GM12801 (cell line): Measurements from ENCODE around the gene TRAF3IP3.

ENCODE experiments used
- TF ChIP-seq, protein P1 (sequence below): IDR thresholded peaks from one replicate; pipeline ENCODE4 v1.5.1; 2011; ENCODE audit warnings: control low read depth; ENCODE audit not compliant: insufficient read length; ENCODE audit errors: extremely low read depth

TRAF3IP3 gene

DNA sequence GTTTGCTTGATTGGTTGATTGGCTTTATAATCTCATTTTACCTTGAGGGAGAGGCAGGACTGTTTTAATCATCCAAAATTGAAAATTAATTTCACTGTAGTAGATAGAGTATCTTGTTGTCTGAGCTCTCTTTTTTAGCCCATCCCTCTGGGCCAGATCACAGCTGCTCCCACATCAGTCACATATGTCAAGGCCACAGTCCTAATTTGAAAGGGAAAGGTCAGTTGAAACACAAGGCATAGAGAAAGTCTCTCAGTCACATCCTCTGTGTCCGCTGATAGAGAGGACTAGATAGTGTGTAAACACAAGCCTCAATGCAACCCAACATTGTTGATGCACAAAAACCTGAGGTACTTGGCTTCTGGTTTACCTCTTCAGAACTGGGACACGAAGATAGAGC, 21.7 kb downstream of the TRAF3IP3 start:
- TF ChIP-seq, protein P1, sequence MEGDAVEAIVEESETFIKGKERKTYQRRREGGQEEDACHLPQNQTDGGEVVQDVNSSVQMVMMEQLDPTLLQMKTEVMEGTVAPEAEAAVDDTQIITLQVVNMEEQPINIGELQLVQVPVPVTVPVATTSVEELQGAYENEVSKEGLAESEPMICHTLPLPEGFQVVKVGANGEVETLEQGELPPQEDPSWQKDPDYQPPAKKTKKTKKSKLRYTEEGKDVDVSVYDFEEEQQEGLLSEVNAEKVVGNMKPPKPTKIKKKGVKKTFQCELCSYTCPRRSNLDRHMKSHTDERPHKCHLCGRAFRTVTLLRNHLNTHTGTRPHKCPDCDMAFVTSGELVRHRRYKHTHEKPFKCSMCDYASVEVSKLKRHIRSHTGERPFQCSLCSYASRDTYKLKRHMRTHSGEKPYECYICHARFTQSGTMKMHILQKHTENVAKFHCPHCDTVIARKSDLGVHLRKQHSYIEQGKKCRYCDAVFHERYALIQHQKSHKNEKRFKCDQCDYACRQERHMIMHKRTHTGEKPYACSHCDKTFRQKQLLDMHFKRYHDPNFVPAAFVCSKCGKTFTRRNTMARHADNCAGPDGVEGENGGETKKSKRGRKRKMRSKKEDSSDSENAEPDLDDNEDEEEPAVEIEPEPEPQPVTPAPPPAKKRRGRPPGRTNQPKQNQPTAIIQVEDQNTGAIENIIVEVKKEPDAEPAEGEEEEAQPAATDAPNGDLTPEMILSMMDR = no peak

DNA sequence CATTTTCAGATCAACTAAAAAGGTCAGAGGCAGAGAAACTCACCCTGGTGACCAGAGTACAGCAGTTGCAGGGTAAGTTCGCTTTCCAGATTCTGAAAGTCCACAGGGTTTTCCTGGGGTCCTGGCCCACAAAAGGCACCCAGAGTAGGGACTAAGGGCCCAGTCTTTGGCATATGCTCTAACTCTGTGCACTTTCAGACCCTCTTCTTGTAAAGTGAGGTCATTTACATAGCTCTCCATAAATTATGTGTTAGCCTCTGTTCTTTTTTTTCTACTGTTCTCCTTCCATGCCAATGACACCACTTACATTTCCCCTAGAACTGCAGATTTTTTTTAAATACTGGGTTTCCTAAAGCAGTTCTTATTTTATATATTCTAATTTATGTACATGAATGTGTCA, 22.2 kb downstream of the TRAF3IP3 start:
- TF ChIP-seq, protein P1 = no peak

DNA sequence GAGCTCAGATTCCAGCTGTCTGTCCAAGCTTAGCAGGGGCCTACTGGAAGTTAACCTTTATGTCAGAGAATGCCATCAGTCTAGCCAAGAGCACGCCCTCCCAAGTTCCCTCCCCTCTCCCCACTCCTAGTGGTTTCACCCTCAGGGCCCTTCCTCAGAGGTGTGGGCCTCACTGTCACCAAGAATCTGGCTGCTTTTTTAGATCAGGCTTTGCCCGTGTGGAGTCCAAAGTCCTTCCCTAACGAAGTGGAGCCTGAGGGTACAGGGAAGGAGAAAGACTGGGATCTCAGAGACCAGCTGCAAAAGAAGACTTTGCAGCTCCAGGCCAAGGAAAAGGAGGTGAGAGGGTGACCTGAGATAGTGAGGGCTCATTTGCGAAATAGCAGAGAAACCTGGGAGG, 24.4 kb downstream of the TRAF3IP3 start:
- TF ChIP-seq, protein P1 = no peak

DNA sequence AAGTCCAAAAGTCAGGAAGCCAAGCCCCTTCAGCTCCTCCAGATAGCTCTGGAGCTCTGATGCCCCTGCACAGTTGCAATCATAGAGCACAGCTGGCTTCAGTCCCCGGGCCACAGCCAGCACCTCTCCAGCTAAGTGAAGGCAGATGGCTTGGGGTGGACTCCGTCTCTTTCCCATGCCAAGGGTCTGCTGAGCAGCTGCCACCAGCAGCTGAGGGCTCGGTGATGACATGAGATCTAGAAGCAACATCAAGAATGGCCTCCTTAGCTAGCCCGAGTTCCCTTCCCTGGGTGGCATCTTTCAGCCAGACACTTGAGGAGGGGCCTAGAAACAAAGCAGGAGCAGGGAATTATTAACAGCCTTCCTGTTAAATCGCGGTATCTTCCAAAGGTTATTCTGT, 27.5 kb downstream of the TRAF3IP3 start:
- TF ChIP-seq, protein P1 = no peak

DNA sequence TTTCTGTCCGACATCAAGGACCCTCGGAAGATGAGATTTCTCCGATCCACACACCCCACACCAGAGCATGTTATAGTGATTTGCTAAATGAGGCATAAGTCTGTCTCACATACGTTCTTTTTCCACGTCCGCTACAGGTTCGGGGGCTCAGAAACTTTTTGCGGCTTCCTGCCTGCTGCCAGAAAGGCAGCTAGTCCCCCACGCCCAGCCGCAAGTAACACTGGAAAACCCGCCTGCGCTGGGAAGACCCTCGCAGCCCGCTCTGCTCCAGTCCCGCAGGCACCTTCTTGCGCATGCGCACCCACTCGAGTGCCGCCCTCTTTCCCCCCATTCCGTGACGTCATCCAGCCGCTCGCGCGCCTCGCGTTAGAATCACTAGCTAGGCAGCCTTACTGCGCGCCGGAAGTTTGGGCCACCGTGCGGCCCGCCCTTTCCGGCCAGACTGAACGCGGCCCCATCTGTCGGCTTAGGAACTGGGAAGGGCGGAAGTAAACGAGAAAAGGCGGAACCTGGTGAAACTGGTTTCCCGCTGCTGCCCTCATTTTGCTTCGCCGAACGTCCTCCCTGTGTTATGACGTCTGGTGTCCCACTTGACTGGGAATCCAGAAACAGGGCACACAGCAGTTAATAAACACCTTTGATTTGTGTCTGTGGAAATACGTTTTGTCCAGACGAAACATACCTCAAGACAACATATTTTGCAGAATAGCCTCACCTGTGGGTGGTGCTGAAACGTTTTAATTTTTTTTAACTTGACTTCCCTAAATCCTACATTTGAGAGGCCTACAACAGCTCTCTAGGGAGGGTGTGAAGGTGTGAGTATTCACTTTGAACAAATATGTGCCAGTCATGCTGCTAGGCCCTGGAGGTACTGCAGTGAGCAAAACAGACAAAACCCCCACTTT, 28.7 kb downstream of the TRAF3IP3 start, which contains the start of gene C1orf74:
Gene C1orf74, minus strand, starts transcription at position 295 of the 905 bp plus-strand sequence. CDS start 925 bp downstream, outside the sequence.
- TF ChIP-seq, protein P1 = no peak

DNA sequence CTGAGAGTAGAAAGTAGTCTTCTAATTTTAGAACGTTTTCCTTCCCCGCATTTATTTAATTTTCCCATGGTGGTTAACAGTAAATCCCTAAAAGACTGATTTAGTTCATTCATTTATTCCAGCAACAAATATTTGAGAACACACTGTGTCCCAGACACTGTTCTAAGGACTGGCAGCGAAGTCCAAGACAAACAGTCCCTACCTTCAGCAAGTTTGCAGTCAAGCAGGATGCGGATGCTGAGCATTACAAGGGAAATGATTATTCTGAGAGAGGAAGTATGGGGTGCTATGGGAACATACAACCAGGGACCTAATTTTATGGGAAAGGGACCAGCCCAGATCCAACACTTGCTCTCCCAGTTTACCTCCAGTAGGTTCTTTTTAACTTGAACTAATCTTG, 29.7 kb downstream of the TRAF3IP3 start:
- TF ChIP-seq, protein P1 = no peak

DNA sequence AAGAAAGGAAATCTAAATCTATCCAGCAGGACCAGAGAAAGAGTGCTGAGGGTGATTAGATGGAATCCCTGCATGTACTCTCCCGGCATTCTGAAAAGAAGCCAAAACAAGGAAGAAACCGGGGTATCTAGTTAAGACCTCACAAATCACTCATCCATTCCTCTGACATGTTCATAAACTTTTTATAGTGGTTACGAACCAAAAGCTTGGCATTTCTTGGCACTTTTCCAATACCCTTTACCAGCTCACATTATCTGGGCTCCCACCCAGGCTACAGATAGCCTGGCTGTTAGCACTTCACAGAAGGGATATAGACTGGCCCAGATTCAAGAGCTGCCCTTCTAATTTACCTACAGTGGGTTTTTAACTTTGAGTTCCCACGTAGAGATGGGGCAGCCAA, 30.3 kb downstream of the TRAF3IP3 start:
- TF ChIP-seq, protein P1 = no peak
